HS-27A (cell line): ENCODE measurements around the gene MKI67.

Experiments used
- DNase-seq: peaks from one replicate; pipeline ENCODE4 v3.0.0-alpha.2; 2012; ENCODE audit warnings: low read depth, missing footprints

MKI67 gene

GRCh38 chr10:128084364-128084763 lies 41.9 kb downstream of the MKI67 start:
- DNase-seq = no peak

GRCh38 chr10:128083191-128083895 lies 42.9 kb downstream of the MKI67 start:
- DNase-seq = no peak

GRCh38 chr10:128081720-128082119 lies 44.5 kb downstream of the MKI67 start:
- DNase-seq = no peak

DNA sequence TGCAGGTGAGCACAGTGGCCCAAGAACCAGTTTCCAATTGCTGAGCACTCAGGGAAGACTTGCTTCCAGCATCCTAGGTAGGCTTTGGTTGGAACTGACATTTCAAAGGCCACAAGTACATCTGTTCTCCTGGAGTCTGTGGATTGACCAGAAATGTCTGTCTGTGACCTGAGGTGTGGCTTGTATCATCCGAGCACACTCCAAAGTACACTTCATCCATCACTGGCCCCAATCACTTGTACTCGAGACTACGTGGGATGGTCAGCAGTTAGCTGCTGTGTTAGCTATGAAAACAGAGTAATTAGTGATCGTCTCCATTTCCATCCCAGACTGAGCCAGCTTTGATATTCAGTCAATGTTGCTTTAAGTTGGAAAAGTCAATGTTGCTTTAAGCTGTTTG lies 45.0 kb downstream of the MKI67 start:
- DNase-seq = no peak

- DNase-seq = no peak
Observed at GRCh38 chr10:128080641-128081040, 45.6 kb downstream of the MKI67 start.

GRCh38 chr10:128080231-128080630 lies 46.0 kb downstream of the MKI67 start:
- DNase-seq = no peak

GRCh38 chr10:128078136-128078969 lies 47.9 kb downstream of the MKI67 start:
- no peak for DNase-seq

GRCh38 chr10:128077155-128077875 lies 48.9 kb downstream of the MKI67 start:
- no peak for DNase-seq

DNA sequence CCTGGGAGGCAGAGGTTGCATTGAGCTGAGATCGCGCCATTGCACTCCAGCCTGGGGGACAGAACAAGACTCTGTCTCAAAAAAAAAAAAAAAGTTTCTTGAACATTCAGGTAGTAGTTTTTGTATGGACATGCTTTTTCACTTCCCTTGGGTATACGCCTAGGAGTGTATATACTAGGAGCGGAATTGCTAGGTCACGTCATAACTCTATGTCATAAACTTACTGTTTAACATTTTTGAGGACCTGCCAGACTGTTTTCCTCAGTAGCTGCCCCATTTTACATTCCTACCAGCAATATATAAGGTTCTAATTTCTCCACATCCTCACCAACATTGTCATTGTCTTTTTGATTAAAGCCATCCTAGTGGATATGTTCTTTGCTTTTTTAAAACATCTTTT lies 51.6 kb downstream of the MKI67 start:
- DNase-seq = no peak

- DNase-seq = no peak
Observed at GRCh38 chr10:128073890-128074289, 52.3 kb downstream of the MKI67 start.

GRCh38 chr10:128072941-128073645 lies 53.1 kb downstream of the MKI67 start:
- no peak for DNase-seq

GRCh38 chr10:128072046-128072445 lies 54.2 kb downstream of the MKI67 start:
- no peak for DNase-seq

GRCh38 chr10:128071417-128071782 lies 54.8 kb downstream of the MKI67 start:
- no peak for DNase-seq

GRCh38 chr10:128070721-128071416 lies 55.4 kb downstream of the MKI67 start:
- DNase-seq = no peak

DNA sequence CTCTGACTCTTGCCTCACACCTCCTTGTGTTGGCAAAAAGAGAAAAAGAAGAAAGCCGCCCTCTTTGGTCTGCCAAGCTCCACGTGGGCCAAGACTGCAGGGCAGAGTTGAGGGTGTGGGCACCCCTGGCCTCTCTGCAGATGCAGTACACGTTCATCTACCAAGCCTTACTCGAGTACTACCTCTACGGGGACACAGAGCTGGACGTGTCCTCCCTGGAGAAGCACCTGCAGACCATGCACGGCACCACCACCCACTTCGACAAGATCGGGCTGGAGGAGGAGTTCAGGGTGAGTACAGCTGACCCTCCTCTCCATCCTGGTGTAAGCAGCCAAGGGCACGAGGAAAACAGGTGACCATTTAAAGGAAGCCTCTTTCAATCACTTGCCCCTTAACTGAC lies 56.1 kb downstream of the MKI67 start:
- DNase-seq = no peak

DNA sequence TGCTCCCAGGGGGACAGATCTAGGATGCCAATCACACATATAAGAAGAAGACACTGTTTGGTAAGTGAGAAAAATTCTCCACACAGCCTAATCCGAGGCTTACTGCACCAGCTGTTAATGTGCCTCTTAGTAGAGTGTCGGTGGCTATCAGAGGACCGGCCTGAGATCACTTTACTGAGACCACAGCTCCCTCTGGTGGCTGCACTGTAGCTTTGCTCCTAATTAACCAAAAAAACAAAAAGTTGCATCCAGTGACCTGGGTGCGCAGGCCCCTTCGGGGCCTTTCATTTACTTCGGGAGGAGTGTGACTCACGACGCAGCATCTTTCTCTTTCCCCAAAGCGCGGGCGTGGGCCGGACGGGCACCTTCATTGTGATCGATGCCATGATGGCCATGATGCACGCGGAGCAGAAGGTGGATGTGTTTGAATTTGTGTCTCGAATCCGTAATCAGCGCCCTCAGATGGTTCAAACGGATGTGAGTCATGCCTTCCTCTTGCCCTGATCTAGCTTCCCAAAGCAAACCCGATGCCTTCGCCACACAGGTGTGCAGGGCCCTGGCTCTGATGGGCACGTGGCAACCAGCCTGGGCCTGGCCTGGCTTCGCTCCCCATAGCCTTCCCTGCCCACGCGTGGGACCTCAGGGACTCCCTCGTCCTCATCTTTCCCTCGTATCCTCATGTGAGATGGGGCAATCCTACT lies 56.7 kb downstream of the MKI67 start:
- no peak for DNase-seq

GRCh38 chr10:128068398-128069285 lies 57.6 kb downstream of the MKI67 start:
- DNase-seq = no peak

DNA sequence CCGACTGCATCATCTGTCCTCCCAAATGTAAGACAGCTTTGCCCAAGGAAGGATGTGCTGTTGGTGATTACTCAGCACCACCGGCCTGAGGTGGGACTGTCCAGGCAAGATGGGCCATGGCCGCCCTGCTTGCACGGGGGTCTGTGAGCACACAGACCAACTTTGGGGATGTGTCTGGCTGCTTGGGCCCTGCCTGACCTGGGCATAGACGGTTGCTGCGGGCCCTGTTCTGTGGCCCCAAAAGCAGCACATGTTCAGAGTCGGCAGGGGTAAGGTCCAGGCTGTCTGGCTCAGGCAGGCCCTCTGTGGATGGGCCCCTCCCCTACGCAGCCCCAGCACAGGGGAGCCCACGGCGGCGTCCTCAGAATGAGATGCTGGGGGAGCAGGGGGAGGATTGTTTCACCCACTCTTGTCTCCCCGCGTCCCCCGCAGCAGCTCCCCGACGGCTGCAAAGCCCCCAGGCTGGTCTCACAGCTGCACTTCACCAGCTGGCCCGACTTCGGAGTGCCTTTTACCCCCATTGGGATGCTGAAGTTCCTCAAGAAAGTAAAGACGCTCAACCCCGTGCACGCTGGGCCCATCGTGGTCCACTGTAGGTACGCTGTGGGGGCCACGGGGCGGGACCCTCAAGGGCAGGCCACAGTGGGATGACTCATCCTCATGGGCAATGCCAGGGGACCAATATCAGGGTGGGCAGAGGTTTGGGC lies 58.4 kb downstream of the MKI67 start:
- no peak for DNase-seq

- no peak for DNase-seq
Observed at GRCh38 chr10:128066870-128067382, 59.3 kb downstream of the MKI67 start.
